Endothelial cell (in vitro differentiated cells): ENCODE measurements around the gene ST7L. TPM values are rescaled to one million over a fixed set of nuclear protein-coding genes. Genes with fewer than 3 reads are reported as not detected.

ENCODE experiments used
- DNase-seq: peaks from one replicate; pipeline ENCODE4 v3.0.0; 2021; ENCODE audit warnings: low spot score
- H3K27ac Mint-ChIP-seq: one replicate; pipeline ENCODE4 v1.8.0; 2021; ENCODE audit warnings: mixed read lengths, inconsistent platforms; ENCODE audit not compliant: unreplicated experiment
- H3K27me3 Mint-ChIP-seq: one replicate; pipeline ENCODE4 v1.8.0; 2021; ENCODE audit warnings: mild to moderate bottlenecking, moderate library complexity, mixed read lengths, inconsistent platforms; ENCODE audit not compliant: unreplicated experiment
- H3K36me3 Mint-ChIP-seq: one replicate; pipeline ENCODE4 v1.8.0; 2021; ENCODE audit warnings: mild to moderate bottlenecking, low read depth, mixed read lengths, inconsistent platforms; ENCODE audit not compliant: unreplicated experiment
- H3K4me1 Mint-ChIP-seq: one replicate; pipeline ENCODE4 v1.8.0; 2021; ENCODE audit warnings: mild to moderate bottlenecking, mixed read lengths, inconsistent platforms; ENCODE audit not compliant: unreplicated experiment
- H3K4me3 Mint-ChIP-seq: one replicate; pipeline ENCODE4 v1.8.0; 2021; ENCODE audit warnings: mild to moderate bottlenecking, mixed read lengths, inconsistent platforms; ENCODE audit not compliant: unreplicated experiment
- H3K9me3 Mint-ChIP-seq: one replicate; pipeline ENCODE4 v1.8.0; 2021; ENCODE audit warnings: mixed read lengths, inconsistent platforms; ENCODE audit not compliant: unreplicated experiment
- CTCF ChIP-seq: fragments of 200-600 bp; sonication (generic); IDR thresholded peaks from one replicate; pipeline ENCODE4 v1.5.0; 2021; ENCODE audit warnings: antibody characterized with exemption; ENCODE audit not compliant: unreplicated experiment
- total RNA-seq: library from RNA; stranded (reverse); fragmentation: NEBNext Ultra II Directional; extraction: Animal tissue kit (Norgen Biotek cat#: 25700); gene quantifications from one replicate; pipeline ENCODE4 v1.2.1, GENCODE V29; 2021; ENCODE audit not compliant: unreplicated experiment

Gene ST7L
- total RNA-seq, 1 donor from 2014 or later, result 14.3 TPM

DNA sequence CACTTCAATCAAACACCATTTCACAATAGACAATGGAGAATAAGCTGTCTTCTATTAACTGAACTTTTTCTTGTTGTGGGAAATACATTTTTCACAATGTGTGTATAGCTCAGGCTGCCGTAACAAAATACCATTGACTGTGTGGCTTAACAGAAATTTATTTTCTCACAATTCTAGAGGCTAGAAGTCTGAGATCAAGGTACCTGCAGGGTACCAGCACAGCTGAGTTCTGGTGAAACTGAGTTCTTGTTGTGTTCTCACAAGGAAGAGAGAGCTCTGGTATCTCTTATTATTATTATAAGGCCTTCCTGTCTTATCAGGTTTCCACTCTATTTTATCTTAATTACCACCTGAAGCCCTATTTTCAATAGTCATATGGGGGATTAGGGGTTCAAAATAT is 15.4 kb downstream of the ST7L start:
- Mint-ChIP-seq H3K36me3 (peaks cover 25% of the 10 kb centered on the region), H3K27me3 (no peaks in the 10 kb centered on the region), H3K9me3 (no peaks in the 10 kb centered on the region), H3K4me1 (no peaks in the 10 kb centered on the region), H3K4me3 (no peak overlapping the region), H3K27ac (no peak overlapping the region)
- no peak for TF ChIP-seq CTCF
- no peak for DNase-seq

- TF ChIP-seq CTCF, result no peak
- H3K4me3 Mint-ChIP-seq, result no peak overlapping the region
- no peaks in the 10 kb centered on the region for H3K4me1 Mint-ChIP-seq
- H3K9me3 Mint-ChIP-seq, result no peaks in the 10 kb centered on the region
- peaks cover 20% of the 10 kb centered on the region for H3K36me3 Mint-ChIP-seq
- no peaks in the 10 kb centered on the region for H3K27me3 Mint-ChIP-seq
- DNase-seq, result no peak
- H3K27ac Mint-ChIP-seq, result no peak overlapping the region
Measured at GRCh38 chr1:112603012-112603411, 15.9 kb downstream of the ST7L start.

DNA sequence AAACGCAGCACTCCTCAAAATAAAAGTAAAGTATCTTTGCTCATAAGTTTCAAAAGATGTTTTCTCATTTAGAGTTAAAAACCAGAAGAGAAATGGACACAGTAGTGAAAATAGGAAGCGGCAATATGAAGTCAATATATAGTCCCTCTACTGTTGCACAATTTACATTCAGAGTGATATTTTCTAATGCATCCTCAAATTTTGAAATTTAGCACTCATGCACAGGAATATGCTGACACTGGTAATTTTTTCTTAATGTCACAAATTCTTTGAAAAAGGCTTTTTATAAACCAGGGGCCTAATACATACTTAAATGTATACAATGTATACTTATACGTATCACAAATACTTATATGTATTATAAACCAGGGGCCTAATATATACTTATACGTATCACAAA is 19.5 kb downstream of the ST7L start:
- Mint-ChIP-seq H3K36me3 (peaks cover 7% of the 10 kb centered on the region), H3K9me3 (no peaks in the 10 kb centered on the region), H3K4me1 (no peaks in the 10 kb centered on the region), H3K27ac (no peak overlapping the region), H3K27me3 (no peaks in the 10 kb centered on the region), H3K4me3 (no peak overlapping the region)
- no peak for TF ChIP-seq CTCF
- DNase-seq, result no peak

- Mint-ChIP-seq H3K27me3 (no peaks in the 10 kb centered on the region), H3K27ac (no peak overlapping the region), H3K36me3 (peaks cover 14% of the 10 kb centered on the region), H3K9me3 (no peaks in the 10 kb centered on the region), H3K4me1 (no peaks in the 10 kb centered on the region), H3K4me3 (no peak overlapping the region)
- no peak for TF ChIP-seq CTCF
- no peak for DNase-seq
Measured at GRCh38 chr1:112594208-112594876, 24.6 kb downstream of the ST7L start.

GRCh38 chr1:112589766-112590165 is 29.2 kb downstream of the ST7L start:
- no peak for TF ChIP-seq CTCF
- H3K27me3 Mint-ChIP-seq, result no peaks in the 10 kb centered on the region
- no peak for DNase-seq
- H3K4me3 Mint-ChIP-seq, result peak overlapping the region; percentile 12
- H3K36me3 Mint-ChIP-seq, result peaks cover 21% of the 10 kb centered on the region
- no peaks in the 10 kb centered on the region for H3K9me3 Mint-ChIP-seq
- H3K4me1 Mint-ChIP-seq, result no peaks in the 10 kb centered on the region
- H3K27ac Mint-ChIP-seq, result no peak overlapping the region
